GM12878 (cell line): ENCODE data around the gene DACH1. TPM values are rescaled to one million over a fixed set of nuclear protein-coding genes. Genes with fewer than 3 reads are reported as not detected.

Experiments used
- ATAC-seq: fragments of 200-7000 bp; cut with Tn5 transposase; 3 replicates; pipeline ENCODE4 v1.9.1; 2020; ENCODE audit warnings: mild to moderate bottlenecking, moderate library complexity
- BruUV-seq: library from RNA; stranded (reverse); fragments of 400-500 nt; replicated peaks from 2 replicates; lab custom pipeline; 2021; lab: Mats Ljungman, UMichigan
- CTCF ChIA-PET: fragments of 300-600 bp; sonication (Branson Sonifier 250); formaldehyde crosslinking; extraction: SDS; loops from one replicate; lab custom pipeline; 2021; ENCODE audit warnings: inconsistent platforms; lab: Yijun Ruan, JAX
- POLR2A ChIA-PET: fragments of 350-600 bp; formaldehyde crosslinking; extraction: SDS; loops from one replicate; lab custom pipeline; 2021; ENCODE audit warnings: inconsistent platforms; lab: Charles Lee
- RAD21 ChIA-PET: fragments of 300-600 bp; sonication (Branson Sonifier 250); formaldehyde crosslinking; loops from one replicate; lab custom pipeline; 2023; ENCODE audit warnings: antibody characterized with exemption; ENCODE audit not compliant: unreplicated experiment; lab: Charles Lee
- SMC1A ChIA-PET: fragments of 300-600 bp; sonication (Branson Sonifier 250); formaldehyde crosslinking; loops from one replicate; lab custom pipeline; 2023; ENCODE audit not compliant: unreplicated experiment, uncharacterized antibody; lab: Charles Lee
- DNase-seq: peaks from one replicate; pipeline ENCODE4 v3.0.0-alpha.2; 2011; ENCODE audit warnings: low read depth, low spot score
- FAIRE-seq: peaks from 3 replicates; lab custom pipeline; 2011; peaks lifted over from hg19 to GRCh38; lab: Jason Lieb, UNC
- H2AFZ ChIP-seq: 2 replicates; pipeline ENCODE4 v1.6.0; 2011; ENCODE audit warnings: low read depth, low read length, control low read depth; ENCODE audit not compliant: control insufficient read depth
- H3K27ac ChIP-seq: 2 replicates; pipeline ENCODE4 v1.5.1; 2011; ENCODE audit warnings: control low read depth; ENCODE audit not compliant: control insufficient read depth, insufficient read depth
- H3K27me3 ChIP-seq, 2 experiments: replicated peaks in 1 of 2; 2 replicates each; pipeline versions ENCODE4 v1.6.0 to v1.6.1; 2011; ENCODE audit warnings: low read length in 1 of 2; ENCODE audit not compliant: control insufficient read depth in 2 of 2, insufficient read depth in 2 of 2
- H3K36me3 ChIP-seq, 2 experiments: 2 replicates each; pipeline ENCODE4 v1.5.1; 2011; ENCODE audit warnings: low read length in 1 of 2; ENCODE audit not compliant: control insufficient read depth in 2 of 2, insufficient read depth in 2 of 2
- H3K4me1 ChIP-seq: 2 replicates; pipeline ENCODE4 v1.6.1; 2011; ENCODE audit warnings: mild to moderate bottlenecking, low read length, moderate library complexity, mixed read lengths; ENCODE audit not compliant: control insufficient read depth, insufficient read depth
- H3K4me2 ChIP-seq: 2 replicates; pipeline ENCODE4 v1.6.0; 2011; ENCODE audit warnings: control low read depth; ENCODE audit not compliant: control insufficient read depth, insufficient read depth
- H3K4me3 ChIP-seq: fragments of 200-600 bp; sonication (generic); 2 replicates; pipeline ENCODE4 v1.5.1; 2016
- H3K79me2 ChIP-seq: 2 replicates; pipeline ENCODE4 v1.6.0; 2011; ENCODE audit warnings: low read length; ENCODE audit not compliant: control insufficient read depth, insufficient read depth
- H3K9ac ChIP-seq: 2 replicates; pipeline ENCODE4 v1.8.0; 2011; ENCODE audit warnings: low read length, control low read depth, mixed read lengths; ENCODE audit not compliant: control insufficient read depth, insufficient read depth
- H3K9me3 ChIP-seq: replicated peaks from 3 replicates; pipeline ENCODE4 v1.5.1; 2011; ENCODE audit warnings: mild to moderate bottlenecking, low read length; ENCODE audit not compliant: control insufficient read depth, insufficient read depth
- H4K20me1 ChIP-seq: 2 replicates; pipeline ENCODE4 v1.6.0; 2011; ENCODE audit not compliant: control insufficient read depth, insufficient read depth
- CBX5 ChIP-seq: sonication (generic); IDR thresholded peaks from 2 replicates; pipeline ENCODE4 v1.6.1; 2016; ENCODE audit warnings: low read depth, moderate library complexity, mild to moderate bottlenecking, inconsistent platforms
- EGR1 ChIP-seq, 2 experiments: IDR thresholded peaks; 1 replicate in 1 of 2; 2 replicates in 1 of 2; pipeline ENCODE4 v1.6.1; 2011 to 2012; ENCODE audit warnings: low read depth in 2 of 2, low read length in 2 of 2, borderline replicate concordance in 1 of 2, mild to moderate bottlenecking in 1 of 2, moderate library complexity in 1 of 2
- HDGF ChIP-seq: fragments of 450-650 bp; IDR thresholded peaks from 2 replicates; pipeline ENCODE4 v1.6.1; 2016; ENCODE audit warnings: antibody characterized with exemption
- JUND ChIP-seq: IDR thresholded peaks from 2 replicates; pipeline ENCODE4 v1.6.1; 2012; ENCODE audit warnings: low read depth, mild to moderate bottlenecking, low read length, improper control_type of control experiment, moderate library complexity
- MYB ChIP-seq: fragments of 150-350 bp; IDR thresholded peaks from 2 replicates; pipeline ENCODE4 v1.6.1; 2014; ENCODE audit warnings: mild to moderate bottlenecking, low read depth, low read length, borderline replicate concordance
- NR2C1 ChIP-seq: fragments of 450-650 bp; IDR thresholded peaks from 2 replicates; pipeline ENCODE4 v1.6.1; 2017; ENCODE audit warnings: antibody characterized with exemption, mild to moderate bottlenecking, moderate library complexity
- POU2F2 ChIP-seq: IDR thresholded peaks from 3 replicates; pipeline ENCODE4 v1.6.1; 2011; ENCODE audit warnings: low read depth, mild to moderate bottlenecking, low read length, borderline replicate concordance
- SMC3 ChIP-seq: IDR thresholded peaks from 2 replicates; pipeline ENCODE4 v1.6.1; 2011; ENCODE audit warnings: low read length, improper control_type of control experiment, borderline replicate concordance
- TAF1 ChIP-seq: IDR thresholded peaks from 2 replicates; pipeline ENCODE4 v1.6.1; 2011; ENCODE audit warnings: mild to moderate bottlenecking, low read depth, low read length, borderline replicate concordance
- ZNF274 ChIP-seq: IDR thresholded peaks from one replicate; pipeline ENCODE4 v1.8.0; 2011; ENCODE audit not compliant: insufficient read length, insufficient read depth
- WGBS: methylation state at CpG from one replicate; pipeline ENCODE4 v1.1.6; 2016; ENCODE audit warnings: low lambda C conversion rate; ENCODE audit not compliant: insufficient replicate concordance, insufficient coverage; ENCODE audit errors: missing lambda C conversion rate; 5-methylcytosine and 5-hydroxymethylcytosine counted together
- in situ Hi-C: fragments of 300-500 bp; cut with MboI; formaldehyde crosslinking; loops from 9 replicates; pipeline ENCODE4 v1.14.3; 2018; ENCODE audit warnings: mixed read lengths
- intact Hi-C: fragments of 100-400 bp; cut with micrococcal nuclease; formaldehyde crosslinking; loops from one replicate; pipeline ENCODE4 v1.14.2; 2022; ENCODE audit not compliant: unreplicated experiment
- polyA plus RNA-seq, 11 experiments: library from polyadenylated mRNA; depleted of rRNA in 4 of 11; unstranded in 6 of 11; stranded (reverse) in 5 of 11; fragments of >200 nt; fragmentation: Nextera tagmentation in 4 of 11; fragmentation: Illumina TruSeq in 1 of 11; extraction: Ambion mirVana in 4 of 11; extraction: Trizol in 1 of 11; gene quantifications; 1 replicate in 1 of 11; 2 replicates in 10 of 11; pipeline versions ENCODE4 v1.2.1 to v1.2.3, GENCODE V29; 2011 to 2016; ENCODE audit warnings: inconsistent platforms in 2 of 11, missing spikeins in 2 of 11, low read depth in 1 of 11
- total RNA-seq, 4 experiments: library from RNA; depleted of rRNA in 3 of 4; stranded (reverse); fragments of >200 nt in 3 of 4; fragmentation: Illumina TruSeq in 1 of 4; extraction: Trizol in 1 of 4; gene quantifications; 2 replicates each; pipeline versions ENCODE4 v1.2.1 to v1.2.3, GENCODE V29; 2013 to 2021
- TF ChIP-seq, protein P1 (sequence below): fragments of 450-650 bp; IDR thresholded peaks from 2 replicates; pipeline ENCODE4 v1.6.1; 2017; ENCODE audit warnings: low read depth, mild to moderate bottlenecking, moderate library complexity

DACH1 gene
- total and polyA plus RNA-seq, 10 of the 15 experiments (the other 5 are each of a cell fraction or from before 2014, with no cell fraction given): 0.05 TPM; not detected in 9

DNA sequence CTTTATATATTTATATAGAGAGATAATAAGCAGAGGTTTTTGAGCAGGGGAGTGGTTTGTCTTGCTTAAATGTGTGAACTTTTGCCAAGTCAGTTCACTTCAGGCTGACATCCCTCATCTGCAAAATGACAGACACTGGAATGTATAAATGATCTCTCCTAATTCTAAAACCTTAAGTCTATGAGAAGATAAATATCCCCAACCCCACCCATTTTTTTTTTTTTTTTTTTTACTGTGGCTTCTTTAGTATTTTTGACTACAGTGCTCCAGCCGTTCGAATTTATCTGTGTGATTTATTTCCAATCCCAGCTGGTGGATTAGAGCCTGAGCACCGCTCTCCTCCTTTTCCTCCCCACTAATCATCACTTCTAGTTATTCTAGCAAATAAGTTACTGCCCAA, 234.8 kb downstream of the DACH1 start:
- Histone ChIP-seq H4K20me1 (no peaks in the 10 kb centered on the region), H2AFZ (no peak overlapping the region), H3K36me3 (no peaks in the 10 kb centered on the region), H3K4me3 (no peak overlapping the region), H3K9me3 (no peaks in the 10 kb centered on the region), H3K9ac (no peak overlapping the region), H3K79me2 (no peaks in the 10 kb centered on the region), H3K27me3 (no peaks in the 10 kb centered on the region), H3K4me1 (no peaks in the 10 kb centered on the region), H3K4me2 (no peak overlapping the region), H3K27ac (no peak overlapping the region)
- BruUV-seq: no TSS peak
- TF ChIP-seq ZNF274: no peak
- TF ChIP-seq TAF1: no peak
- no peak for TF ChIP-seq JUND
- TF ChIP-seq, protein P1, sequence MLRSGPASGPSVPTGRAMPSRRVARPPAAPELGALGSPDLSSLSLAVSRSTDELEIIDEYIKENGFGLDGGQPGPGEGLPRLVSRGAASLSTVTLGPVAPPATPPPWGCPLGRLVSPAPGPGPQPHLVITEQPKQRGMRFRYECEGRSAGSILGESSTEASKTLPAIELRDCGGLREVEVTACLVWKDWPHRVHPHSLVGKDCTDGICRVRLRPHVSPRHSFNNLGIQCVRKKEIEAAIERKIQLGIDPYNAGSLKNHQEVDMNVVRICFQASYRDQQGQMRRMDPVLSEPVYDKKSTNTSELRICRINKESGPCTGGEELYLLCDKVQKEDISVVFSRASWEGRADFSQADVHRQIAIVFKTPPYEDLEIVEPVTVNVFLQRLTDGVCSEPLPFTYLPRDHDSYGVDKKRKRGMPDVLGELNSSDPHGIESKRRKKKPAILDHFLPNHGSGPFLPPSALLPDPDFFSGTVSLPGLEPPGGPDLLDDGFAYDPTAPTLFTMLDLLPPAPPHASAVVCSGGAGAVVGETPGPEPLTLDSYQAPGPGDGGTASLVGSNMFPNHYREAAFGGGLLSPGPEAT: no peak
- ChIA-PET CTCF (no interaction called here), RAD21 (interaction anchor here (0.7 kb wide), 1 partner anchor 712 kb away, joined by 4 read pairs; no protein-coding TSS in a partner anchor), POLR2A (no interaction called here), SMC1A (no interaction called here)
- FAIRE-seq (no peak), DNase-seq (no peak), ATAC-seq (no peak)
- in situ Hi-C loops: no loop called here
- intact Hi-C loops: no loop called here
- 4% methylated on average over 3 of the region's 3 CpGs for WGBS

DNA sequence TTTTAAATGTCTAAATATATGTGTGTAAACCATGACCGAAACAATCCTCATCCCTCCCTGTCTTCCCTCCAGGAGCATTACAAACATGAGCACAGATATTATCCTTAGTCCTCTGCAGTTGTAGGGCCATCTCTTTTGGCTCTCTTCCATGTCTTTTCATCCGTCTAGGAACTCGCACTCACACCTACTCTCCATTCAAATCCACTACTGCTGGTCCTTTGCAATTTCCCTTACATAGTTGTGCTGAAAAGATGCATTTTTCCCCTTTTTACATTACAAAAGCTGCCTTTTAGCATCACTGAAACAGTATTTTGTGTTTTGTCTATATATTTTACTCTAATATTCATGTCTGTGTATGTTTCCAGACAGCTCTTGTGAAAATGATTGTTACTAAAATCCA, 237.8 kb downstream of the DACH1 start:
- POLR2A ChIA-PET: no interaction called here
- H3K4me3 ChIP-seq: no peak overlapping the region
- DNase-seq (no peak), ATAC-seq (no peak), FAIRE-seq (no peak)
- H3K4me1 ChIP-seq: no peaks in the 10 kb centered on the region
- no peak overlapping the region for H3K27ac ChIP-seq
- RAD21 ChIA-PET: no interaction called here
- H4K20me1 ChIP-seq: no peaks in the 10 kb centered on the region
- no TSS peak for BruUV-seq
- WGBS: 16% methylated on average over 3 of the region's 3 CpGs
- TF ChIP-seq HDGF (no peak), SMC3 (no peak), NR2C1 (no peak), CBX5 (no peak), EGR1 (IDR thresholded peaks at IDR 0.05; ENCODE audit: borderline replicate concordance in 1 of 2, low read depth in 2 of 2, low read length in 2 of 2) (no peak), POU2F2 (no peak), MYB (no peak)
- CTCF ChIA-PET: no interaction called here
- in situ Hi-C loops: no loop called here
- H3K9ac ChIP-seq: no peak overlapping the region
- H3K36me3 ChIP-seq: no peaks in the 10 kb centered on the region
- no peak overlapping the region for H3K4me2 ChIP-seq
- SMC1A ChIA-PET: no interaction called here
- H3K9me3 ChIP-seq: no peaks in the 10 kb centered on the region
- no peaks in the 10 kb centered on the region for H3K79me2 ChIP-seq
- no peak overlapping the region for H2AFZ ChIP-seq
- no peaks in the 10 kb centered on the region for H3K27me3 ChIP-seq
- intact Hi-C loops: no loop called here
